GM12872 (cell line): ENCODE results near the gene FAM181B.
A peak's percentile ranks its signal among the peaks of the same experiment; 100 is the strongest.

Source experiments
- TF ChIP-seq, protein P1 (sequence below): IDR thresholded peaks from 3 replicates; pipeline ENCODE4 v1.5.1; 2011; ENCODE audit warnings: low read depth, mild to moderate bottlenecking, low read length, moderate library complexity; ENCODE audit not compliant: insufficient read depth

The FAM181B gene

DNA sequence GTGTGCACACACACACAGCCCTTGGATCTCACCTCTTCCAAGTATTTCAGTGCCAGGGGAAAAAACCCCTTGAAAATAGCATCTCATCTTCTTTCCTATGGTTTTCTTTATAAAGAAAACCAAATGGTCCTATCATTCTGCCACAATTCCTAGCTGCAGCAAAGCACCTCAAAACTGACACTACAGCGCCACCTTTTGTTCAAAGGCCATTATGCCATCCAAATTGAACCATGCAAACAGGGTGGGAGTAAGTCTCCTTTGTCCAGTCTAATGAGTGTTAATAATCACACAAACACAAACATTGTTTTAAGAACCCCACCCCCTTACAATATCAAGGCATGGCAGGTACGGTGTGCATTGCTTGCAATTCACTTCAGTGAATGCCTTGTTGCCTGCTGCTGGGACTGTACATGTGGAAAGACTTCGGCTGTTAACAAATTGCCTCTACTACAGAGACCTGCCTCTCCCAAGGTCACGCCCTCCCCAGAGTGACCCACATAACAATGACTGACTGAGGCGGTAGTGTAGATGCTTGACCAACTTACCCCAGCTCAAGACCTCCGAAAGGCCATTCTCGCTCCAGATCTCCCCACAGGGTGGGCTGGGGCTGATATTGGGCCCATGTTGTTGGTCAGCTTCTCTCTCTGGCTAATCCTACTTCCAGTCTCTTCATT lies 31.7 kb downstream of the FAM181B start:
- TF ChIP-seq, protein P1, sequence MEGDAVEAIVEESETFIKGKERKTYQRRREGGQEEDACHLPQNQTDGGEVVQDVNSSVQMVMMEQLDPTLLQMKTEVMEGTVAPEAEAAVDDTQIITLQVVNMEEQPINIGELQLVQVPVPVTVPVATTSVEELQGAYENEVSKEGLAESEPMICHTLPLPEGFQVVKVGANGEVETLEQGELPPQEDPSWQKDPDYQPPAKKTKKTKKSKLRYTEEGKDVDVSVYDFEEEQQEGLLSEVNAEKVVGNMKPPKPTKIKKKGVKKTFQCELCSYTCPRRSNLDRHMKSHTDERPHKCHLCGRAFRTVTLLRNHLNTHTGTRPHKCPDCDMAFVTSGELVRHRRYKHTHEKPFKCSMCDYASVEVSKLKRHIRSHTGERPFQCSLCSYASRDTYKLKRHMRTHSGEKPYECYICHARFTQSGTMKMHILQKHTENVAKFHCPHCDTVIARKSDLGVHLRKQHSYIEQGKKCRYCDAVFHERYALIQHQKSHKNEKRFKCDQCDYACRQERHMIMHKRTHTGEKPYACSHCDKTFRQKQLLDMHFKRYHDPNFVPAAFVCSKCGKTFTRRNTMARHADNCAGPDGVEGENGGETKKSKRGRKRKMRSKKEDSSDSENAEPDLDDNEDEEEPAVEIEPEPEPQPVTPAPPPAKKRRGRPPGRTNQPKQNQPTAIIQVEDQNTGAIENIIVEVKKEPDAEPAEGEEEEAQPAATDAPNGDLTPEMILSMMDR, result peak; percentile 74

DNA sequence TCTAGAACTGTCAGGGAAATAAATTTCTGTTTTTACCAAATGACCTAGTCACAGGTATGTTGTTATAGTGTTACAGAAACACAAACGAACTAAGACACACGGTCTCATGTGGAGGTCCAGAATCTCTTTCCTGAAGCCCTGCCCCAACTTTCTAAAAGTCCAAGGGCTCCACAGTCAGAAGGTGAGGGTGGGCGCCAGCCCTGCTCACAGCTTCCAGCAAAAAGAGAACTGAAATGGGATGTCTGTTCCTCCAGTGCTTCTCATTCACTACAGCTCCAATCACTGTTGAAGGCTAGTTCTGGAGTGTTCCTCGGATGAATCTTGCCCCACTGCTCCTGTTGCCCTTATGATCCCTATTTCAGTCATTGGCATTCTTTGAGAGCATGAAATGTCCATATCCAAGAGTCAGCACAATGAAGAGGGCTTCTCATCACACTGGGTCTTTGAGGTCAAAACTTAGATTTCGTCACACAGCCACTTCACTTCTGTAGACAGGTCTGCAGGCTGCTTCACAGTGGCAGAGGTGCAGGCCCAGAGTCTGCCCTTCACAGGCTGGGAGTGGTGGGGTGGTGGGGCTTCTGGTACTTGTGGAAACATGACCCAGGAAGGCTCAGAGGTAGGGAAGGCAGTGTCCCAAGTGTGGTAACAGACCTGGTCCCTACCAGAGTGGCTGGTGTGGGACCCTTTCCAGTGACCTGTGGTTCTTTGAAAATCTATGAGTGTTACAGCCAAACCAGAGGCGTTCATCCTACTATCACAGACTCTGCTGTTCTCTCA lies 34.9 kb downstream of the FAM181B start:
- TF ChIP-seq, protein P1, result no peak

DNA sequence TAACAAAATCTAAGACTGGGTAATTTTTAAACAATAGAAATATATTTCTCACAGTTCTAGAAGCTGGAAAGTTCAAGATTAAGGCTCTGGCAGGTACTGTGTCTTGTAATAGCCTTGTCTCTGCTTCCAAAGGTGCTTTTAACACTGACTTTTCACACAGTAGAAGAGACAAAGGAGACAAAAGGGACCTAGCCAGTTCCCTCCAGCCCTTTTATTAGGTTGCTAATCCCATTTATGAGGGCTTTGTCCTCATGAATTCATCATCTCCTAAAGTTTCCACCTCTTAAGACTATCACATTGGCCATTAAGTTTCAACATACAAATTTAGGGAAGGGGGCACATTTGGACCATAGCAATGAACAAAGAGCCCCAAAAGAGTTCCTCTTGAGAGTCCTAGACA lies 40.7 kb downstream of the FAM181B start:
- TF ChIP-seq, protein P1, result no peak

DNA sequence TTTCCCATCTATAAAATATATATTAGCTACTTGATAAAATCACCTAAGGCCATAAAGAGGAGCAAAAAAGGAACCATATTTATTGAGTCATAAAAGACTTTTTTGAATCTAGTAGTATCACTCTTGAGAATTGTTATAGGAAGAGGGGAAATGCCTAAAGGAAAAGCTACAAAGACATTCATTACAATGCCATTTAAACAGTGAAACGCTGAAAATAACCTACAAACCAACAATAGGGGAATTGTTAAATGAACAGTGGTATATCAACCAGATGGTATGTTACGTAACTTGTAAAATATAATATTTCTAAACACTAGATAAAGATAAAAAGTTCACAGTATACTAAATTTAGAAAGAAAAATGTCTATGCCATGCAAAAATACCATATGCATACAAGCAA lies 47.5 kb downstream of the FAM181B start:
- TF ChIP-seq, protein P1, result no peak

DNA sequence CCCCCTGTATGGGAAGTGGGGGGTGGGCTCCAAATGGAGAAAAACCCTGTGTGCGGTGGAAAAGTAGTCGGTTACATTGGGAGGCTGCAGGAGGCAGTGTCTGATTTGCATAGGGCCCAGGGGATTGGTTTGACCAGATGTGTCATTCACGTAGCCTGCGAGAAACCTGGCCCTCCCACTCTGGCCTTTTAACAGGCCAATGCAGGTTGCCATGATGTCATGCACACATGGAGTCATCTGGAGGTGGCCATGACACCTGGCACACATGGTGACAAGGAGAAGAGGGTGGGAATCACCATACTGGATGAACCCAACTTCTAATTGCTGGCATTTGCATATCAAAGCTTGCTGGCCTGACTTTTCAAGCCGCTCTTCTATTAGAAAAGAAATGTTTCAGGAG lies 50.6 kb downstream of the FAM181B start:
- TF ChIP-seq, protein P1, result no peak

DNA sequence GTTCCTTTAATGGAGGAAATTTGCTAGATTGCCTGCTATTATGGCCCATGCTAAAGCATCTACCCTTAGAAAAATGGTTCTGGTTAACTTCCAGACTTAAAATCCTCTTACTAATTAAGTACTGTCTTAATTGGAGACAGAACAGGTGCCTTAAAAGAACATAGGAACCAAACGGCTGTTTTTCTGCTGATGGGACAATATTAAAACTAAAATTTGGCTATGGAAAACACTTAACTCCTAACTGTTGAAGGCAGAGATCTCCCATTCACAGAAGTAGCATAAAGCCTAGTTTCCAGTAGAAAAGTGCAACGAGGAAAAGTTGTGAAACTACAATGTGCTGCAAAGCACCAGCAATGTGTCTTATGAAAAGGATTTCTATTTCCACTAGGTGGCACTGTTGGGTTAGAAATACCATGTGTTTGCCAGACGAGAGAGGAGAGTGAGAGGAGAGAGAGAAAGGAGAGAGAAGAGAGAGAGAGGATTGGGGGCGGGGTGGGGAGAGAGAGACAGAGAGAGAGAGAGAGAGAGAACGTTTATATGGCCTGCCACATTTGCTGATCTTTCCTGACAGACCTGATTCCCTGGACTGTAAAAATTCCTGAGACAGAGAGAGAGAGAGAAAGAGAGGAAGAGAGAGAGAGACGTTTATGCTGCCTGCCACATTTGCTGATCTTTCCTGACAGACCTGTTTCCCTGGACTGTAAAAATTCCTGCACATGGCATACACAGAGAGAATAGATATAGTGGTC lies 51.5 kb downstream of the FAM181B start:
- TF ChIP-seq, protein P1, result peak; percentile 54

DNA sequence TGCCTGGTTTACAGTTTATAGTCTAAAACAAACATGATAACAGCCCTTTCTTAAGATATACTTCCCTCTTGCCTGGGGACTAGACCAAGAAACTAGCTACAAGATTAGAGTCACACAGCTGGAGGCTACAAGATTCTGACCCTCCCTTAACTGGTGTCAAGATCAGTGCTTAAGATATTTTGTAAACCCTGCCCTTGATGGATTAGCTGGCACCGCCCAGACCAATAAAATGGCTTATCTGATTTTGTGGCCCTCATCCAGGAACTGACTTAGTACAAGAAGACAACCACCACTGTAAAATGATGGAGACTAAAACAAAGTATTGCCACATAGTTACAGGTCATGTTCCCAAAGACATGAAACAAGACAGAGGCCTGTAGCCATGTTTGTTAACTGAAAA lies 53.4 kb downstream of the FAM181B start:
- TF ChIP-seq, protein P1, result no peak
